AG04450 (cell line): ENCODE data around the gene RABGAP1L. TPM values are rescaled to one million over a fixed set of nuclear protein-coding genes. Genes with fewer than 3 reads are reported as not detected.

Experiments used
- CTCF ChIA-PET: fragments of 300-600, 350-600 bp; formaldehyde crosslinking; extraction: SDS; loops from one replicate; lab custom pipeline; 2022; ENCODE audit warnings: antibody characterized with exemption, inconsistent platforms; lab: Charles Lee
- POLR2A ChIA-PET: fragments of 350-600 bp; formaldehyde crosslinking; extraction: SDS; loops from one replicate; lab custom pipeline; 2021; ENCODE audit warnings: antibody characterized with exemption, inconsistent platforms; lab: Yijun Ruan, JAX
- DNase-seq: peaks from one replicate; pipeline ENCODE4 v3.0.0-alpha.2; 2011; ENCODE audit warnings: low read depth, low spot score
- H3K27ac ChIP-seq: one replicate; pipeline ENCODE4 v1.5.1; 2012; ENCODE audit warnings: low read depth, low read length, control low read depth
- H3K27me3 ChIP-seq: one replicate; pipeline ENCODE4 v1.6.0; 2012; ENCODE audit warnings: low read length; ENCODE audit not compliant: control insufficient read depth, insufficient read depth
- H3K4me3 ChIP-seq: 2 replicates; pipeline ENCODE4 v1.5.1; 2011; ENCODE audit warnings: mild to moderate bottlenecking, low read depth, low read length, control low read depth
- H3K9me3 ChIP-seq: 2 replicates; pipeline ENCODE4 v1.5.1; 2012; ENCODE audit warnings: low read length; ENCODE audit not compliant: control insufficient read depth, insufficient read depth
- CTCF ChIP-seq: IDR thresholded peaks from 2 replicates; pipeline ENCODE4 v1.5.1; 2011; ENCODE audit warnings: low read depth, low read length, control low read depth, inconsistent platforms
- polyA plus RNA-seq: library from polyadenylated mRNA; depleted of rRNA; stranded (reverse); fragments of >200 nt; gene quantifications from 2 replicates; pipeline ENCODE4 v1.2.3, GENCODE V29; 2011

RABGAP1L gene
- polyA plus RNA-seq, 1 experiment = 21.2 TPM

GRCh38 chr1:174939775-174940545 lies 780.6 kb downstream of the RABGAP1L start:
- ChIA-PET POLR2A (no interaction called here), CTCF (no interaction called here)
- no peaks in the 10 kb centered on the region for H3K9me3 ChIP-seq
- no peak overlapping the region for H3K4me3 ChIP-seq
- TF ChIP-seq CTCF = no peak
- DNase-seq = no peak
- no peak overlapping the region for H3K27ac ChIP-seq
- no peaks in the 10 kb centered on the region for H3K27me3 ChIP-seq

- ChIA-PET POLR2A (no interaction called here), CTCF (no interaction called here)
- TF ChIP-seq CTCF = no peak
- no peak for DNase-seq
- Histone ChIP-seq H3K9me3 (no peaks in the 10 kb centered on the region), H3K27ac (no peak overlapping the region), H3K27me3 (no peaks in the 10 kb centered on the region), H3K4me3 (no peak overlapping the region)
Measured at GRCh38 chr1:174940646-174941175, 781.4 kb downstream of the RABGAP1L start.

GRCh38 chr1:174942547-174943255 lies 783.4 kb downstream of the RABGAP1L start:
- TF ChIP-seq CTCF = no peak
- no peak overlapping the region for H3K4me3 ChIP-seq
- H3K9me3 ChIP-seq = no peaks in the 10 kb centered on the region
- H3K27me3 ChIP-seq = no peaks in the 10 kb centered on the region
- no peak overlapping the region for H3K27ac ChIP-seq
- ChIA-PET POLR2A (no interaction called here), CTCF (no interaction called here)
- no peak for DNase-seq

GRCh38 chr1:174946031-174946430 lies 786.7 kb downstream of the RABGAP1L start:
- no peak for DNase-seq

More at GRCh38 chr1:174946031-174946430, 786.7 kb downstream of the RABGAP1L start:
- no peak overlapping the region for H3K4me3 ChIP-seq
- ChIA-PET POLR2A (no interaction called here), CTCF (no interaction called here)
- TF ChIP-seq CTCF = no peak
- no peak overlapping the region for H3K27ac ChIP-seq
- no peaks in the 10 kb centered on the region for H3K27me3 ChIP-seq
- H3K9me3 ChIP-seq = no peaks in the 10 kb centered on the region
